NT2/D1 (cell line): Measurements from ENCODE around the gene TMC6.

ENCODE experiments used
- DNase-seq: peaks from one replicate; pipeline ENCODE4 v3.0.0-alpha.2; 2011; ENCODE audit warnings: low read depth, low spot score
- H3K27me3 ChIP-seq: 2 replicates; pipeline ENCODE4 v1.6.0; 2011; ENCODE audit warnings: mild to moderate bottlenecking; ENCODE audit not compliant: insufficient read length, insufficient read depth
- H3K36me3 ChIP-seq: 2 replicates; pipeline ENCODE4 v1.6.1; 2011; ENCODE audit warnings: mild to moderate bottlenecking, low read length, mixed read lengths; ENCODE audit not compliant: insufficient read depth, insufficient read length
- H3K4me1 ChIP-seq: 2 replicates; pipeline ENCODE4 v1.5.1; 2011; ENCODE audit not compliant: insufficient read depth, insufficient read length
- H3K4me3 ChIP-seq: 2 replicates; pipeline ENCODE4 v1.5.1; 2011; ENCODE audit warnings: low read depth; ENCODE audit not compliant: insufficient read length
- H3K9ac ChIP-seq: 2 replicates; pipeline ENCODE4 v1.6.0; 2011; ENCODE audit warnings: low read depth; ENCODE audit not compliant: insufficient read length
- H3K9me3 ChIP-seq: 2 replicates; pipeline ENCODE4 v1.5.1; 2011; ENCODE audit warnings: mild to moderate bottlenecking, low read length; ENCODE audit not compliant: insufficient read depth
- SUZ12 ChIP-seq: IDR thresholded peaks from 2 replicates; pipeline ENCODE4 v1.6.1; 2011; ENCODE audit not compliant: insufficient read length, insufficient read depth; ENCODE audit errors: extremely low read depth
- YY1 ChIP-seq: IDR thresholded peaks from 2 replicates; pipeline ENCODE4 v1.6.1; 2011; ENCODE audit not compliant: insufficient read length, insufficient read depth
- ZNF274 ChIP-seq: IDR thresholded peaks from 2 replicates; pipeline ENCODE4 v1.6.1; 2011; ENCODE audit warnings: mild to moderate bottlenecking, low read depth, low read length

TMC6 gene

GRCh38 chr17:78126895-78127238 is 1.7 kb downstream of the TMC6 start:
- Histone ChIP-seq H3K27me3 (peaks cover 15% of the 10 kb centered on the region), H3K9me3 (no peaks in the 10 kb centered on the region), H3K36me3 (peaks cover 45% of the 10 kb centered on the region), H3K9ac (peak overlapping the region; percentile 87), H3K4me1 (peaks cover 40% of the 10 kb centered on the region), H3K4me3 (peak overlapping the region; percentile 77)
- no peak for TF ChIP-seq SUZ12
- TF ChIP-seq YY1: no peak
- TF ChIP-seq ZNF274: no peak
- DNase-seq: no peak

GRCh38 chr17:78125976-78126894 is 2.3 kb downstream of the TMC6 start:
- DNase-seq: no peak
- TF ChIP-seq YY1 (no peak), SUZ12 (no peak), ZNF274 (no peak)
- peaks cover 52% of the 10 kb centered on the region for H3K36me3 ChIP-seq
- H3K9me3 ChIP-seq: no peaks in the 10 kb centered on the region
- H3K9ac ChIP-seq: peak overlapping the region; percentile 87
- peak overlapping the region; percentile 2 for H3K4me3 ChIP-seq
- H3K4me1 ChIP-seq: peaks cover 40% of the 10 kb centered on the region
- H3K27me3 ChIP-seq: peaks cover 9% of the 10 kb centered on the region

- Histone ChIP-seq H3K4me3 (no peak overlapping the region), H3K9me3 (no peaks in the 10 kb centered on the region), H3K4me1 (peaks cover 37% of the 10 kb centered on the region), H3K9ac (peak overlapping the region; percentile 63), H3K36me3 (peaks cover 61% of the 10 kb centered on the region), H3K27me3 (no peaks in the 10 kb centered on the region)
- TF ChIP-seq YY1: no peak
- TF ChIP-seq ZNF274: no peak
- TF ChIP-seq SUZ12: no peak
- DNase-seq: no peak
These were observed 3.2 kb downstream of the TMC6 start for GRCh38 chr17:78125138-78125913.

GRCh38 chr17:78124836-78125137 is 3.8 kb downstream of the TMC6 start:
- Histone ChIP-seq H3K27me3 (no peaks in the 10 kb centered on the region), H3K9me3 (no peaks in the 10 kb centered on the region), H3K36me3 (peaks cover 62% of the 10 kb centered on the region), H3K9ac (peak overlapping the region; percentile 63), H3K4me3 (no peak overlapping the region), H3K4me1 (peaks cover 34% of the 10 kb centered on the region)
- TF ChIP-seq YY1 (no peak), SUZ12 (no peak), ZNF274 (no peak)
- no peak for DNase-seq

GRCh38 chr17:78124081-78124835 is 4.3 kb downstream of the TMC6 start:
- Histone ChIP-seq H3K9me3 (no peaks in the 10 kb centered on the region), H3K4me1 (peaks cover 31% of the 10 kb centered on the region), H3K27me3 (no peaks in the 10 kb centered on the region), H3K36me3 (peaks cover 65% of the 10 kb centered on the region), H3K4me3 (no peak overlapping the region), H3K9ac (peak overlapping the region; percentile 63)
- no peak for TF ChIP-seq SUZ12
- no peak for TF ChIP-seq YY1
- TF ChIP-seq ZNF274: no peak
- DNase-seq: no peak

- H3K9me3 ChIP-seq: no peaks in the 10 kb centered on the region
- DNase-seq: no peak
- TF ChIP-seq SUZ12 (no peak), ZNF274 (no peak), YY1 (no peak)
- H3K27me3 ChIP-seq: no peaks in the 10 kb centered on the region
- H3K36me3 ChIP-seq: peaks cover 73% of the 10 kb centered on the region
- H3K9ac ChIP-seq: no peak overlapping the region
- H3K4me3 ChIP-seq: no peak overlapping the region
- peaks cover 31% of the 10 kb centered on the region for H3K4me1 ChIP-seq
These were observed 5.2 kb downstream of the TMC6 start for GRCh38 chr17:78123258-78123929.

- no peak for DNase-seq
- TF ChIP-seq SUZ12 (no peak), ZNF274 (no peak), YY1 (no peak)
- Histone ChIP-seq H3K36me3 (peaks cover 73% of the 10 kb centered on the region), H3K4me3 (no peak overlapping the region), H3K9me3 (no peaks in the 10 kb centered on the region), H3K27me3 (no peaks in the 10 kb centered on the region), H3K9ac (no peak overlapping the region), H3K4me1 (peaks cover 31% of the 10 kb centered on the region)
These were observed 5.7 kb downstream of the TMC6 start for GRCh38 chr17:78122931-78123249.
